Stimulated activated naive CD4-positive, alpha-beta T cell (primary cell): ENCODE results near the gene TGM3.
"Not testable (repeated sequence)": the region's sequence is repeated elsewhere in the genome, so short reads cannot be mapped to it uniquely, and the experiment has no call there.

Source experiments
- DNase-seq, 6 experiments: peaks; one replicate each; lab custom pipeline; 2025; lab: John Stamatoyannopoulos, UW

Gene TGM3

GRCh38 chr20:2295886-2296515, at the start of gene TGM3:
TSS of gene TGM3 (plus strand) at chr20:2296001. CDS start at chr20:2296064, 63 bp downstream.
- DNase-seq = no peak

GRCh38 chr20:2246069-2246491, 49.7 kb upstream of the TGM3 start:
- DNase-seq = no peak

GRCh38 chr20:2248837-2249236, 47.0 kb upstream of the TGM3 start:
- DNase-seq = no peak

GRCh38 chr20:2249935-2250334, 45.9 kb upstream of the TGM3 start:
- no peak for DNase-seq

- no peak for DNase-seq
These were observed 43.3 kb upstream of the TGM3 start for GRCh38 chr20:2252419-2252997.

GRCh38 chr20:2253256-2253655, 42.5 kb upstream of the TGM3 start:
- no peak for DNase-seq

- no peak for DNase-seq
These were observed 41.5 kb upstream of the TGM3 start for GRCh38 chr20:2254333-2254732.

GRCh38 chr20:2255926-2256531, 39.8 kb upstream of the TGM3 start:
- no peak for DNase-seq

GRCh38 chr20:2259731-2260130, 36.1 kb upstream of the TGM3 start:
- no peak for DNase-seq

- DNase-seq = no peak
These were observed 35.6 kb upstream of the TGM3 start for GRCh38 chr20:2260250-2260649.

GRCh38 chr20:2261046-2261485, 34.7 kb upstream of the TGM3 start:
- no peak for DNase-seq

GRCh38 chr20:2261629-2262028, 34.2 kb upstream of the TGM3 start:
- DNase-seq = no peak

GRCh38 chr20:2264118-2264517, 31.7 kb upstream of the TGM3 start:
- no peak for DNase-seq

- not testable (repeated sequence) for DNase-seq
These were observed 31.0 kb upstream of the TGM3 start for GRCh38 chr20:2264621-2265374.

- no peak for DNase-seq
These were observed 22.0 kb upstream of the TGM3 start for GRCh38 chr20:2273634-2274302.

GRCh38 chr20:2276015-2276414, 19.8 kb upstream of the TGM3 start:
- DNase-seq = no peak

GRCh38 chr20:2279253-2279779, 16.5 kb upstream of the TGM3 start:
- no peak for DNase-seq

GRCh38 chr20:2280082-2280481, 15.7 kb upstream of the TGM3 start:
- DNase-seq = no peak

GRCh38 chr20:2281563-2281962, 14.2 kb upstream of the TGM3 start:
- DNase-seq = no peak

GRCh38 chr20:2282181-2282580, 13.6 kb upstream of the TGM3 start:
- DNase-seq = no peak

- no peak for DNase-seq
These were observed 11.9 kb upstream of the TGM3 start for GRCh38 chr20:2283706-2284423.
